ENCODE data around the gene CDH1.

DNA sequence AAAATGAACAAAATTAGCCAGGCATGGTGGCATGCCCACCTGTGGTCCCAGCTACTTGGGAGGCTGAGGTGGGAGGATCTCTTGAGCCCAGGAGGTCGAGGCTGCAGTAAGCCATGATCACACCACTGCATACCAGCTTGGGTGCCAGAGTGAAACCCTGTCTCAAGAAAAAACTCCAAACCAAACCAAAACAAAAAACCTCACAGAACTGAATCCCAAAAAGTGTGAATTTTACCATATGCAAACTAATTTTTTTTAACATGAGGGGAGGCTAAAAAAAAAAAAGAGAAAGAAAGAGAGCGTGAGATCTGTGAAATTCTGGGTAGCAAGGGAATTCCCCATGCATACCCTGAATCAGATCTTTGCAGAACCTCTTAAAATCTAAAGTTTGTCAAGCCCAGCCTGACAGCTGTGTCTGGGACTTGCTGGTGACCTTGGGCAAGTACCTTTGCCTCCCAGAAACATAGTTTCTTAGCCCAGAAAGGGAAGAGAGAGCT, 17.1 kb upstream of the CDH1 start:
- TF ChIP-seq, protein P1, sequence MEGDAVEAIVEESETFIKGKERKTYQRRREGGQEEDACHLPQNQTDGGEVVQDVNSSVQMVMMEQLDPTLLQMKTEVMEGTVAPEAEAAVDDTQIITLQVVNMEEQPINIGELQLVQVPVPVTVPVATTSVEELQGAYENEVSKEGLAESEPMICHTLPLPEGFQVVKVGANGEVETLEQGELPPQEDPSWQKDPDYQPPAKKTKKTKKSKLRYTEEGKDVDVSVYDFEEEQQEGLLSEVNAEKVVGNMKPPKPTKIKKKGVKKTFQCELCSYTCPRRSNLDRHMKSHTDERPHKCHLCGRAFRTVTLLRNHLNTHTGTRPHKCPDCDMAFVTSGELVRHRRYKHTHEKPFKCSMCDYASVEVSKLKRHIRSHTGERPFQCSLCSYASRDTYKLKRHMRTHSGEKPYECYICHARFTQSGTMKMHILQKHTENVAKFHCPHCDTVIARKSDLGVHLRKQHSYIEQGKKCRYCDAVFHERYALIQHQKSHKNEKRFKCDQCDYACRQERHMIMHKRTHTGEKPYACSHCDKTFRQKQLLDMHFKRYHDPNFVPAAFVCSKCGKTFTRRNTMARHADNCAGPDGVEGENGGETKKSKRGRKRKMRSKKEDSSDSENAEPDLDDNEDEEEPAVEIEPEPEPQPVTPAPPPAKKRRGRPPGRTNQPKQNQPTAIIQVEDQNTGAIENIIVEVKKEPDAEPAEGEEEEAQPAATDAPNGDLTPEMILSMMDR (IDR thresholded peaks at IDR 0.05): no peak
- TF ChIP-seq TCF7L2 (IDR thresholded peaks at IDR 0.05; ENCODE audit: low read depth, low read length) (no peak), POLR2AphosphoS5 (IDR thresholded peaks at IDR 0.05; ENCODE audit: low read depth, low read length) (no peak), SIN3A (IDR thresholded peaks at IDR 0.05; ENCODE audit: borderline replicate concordance, insufficient read depth, low read depth, low read length) (no peak)

All from Panc1 (cell line).